Ishikawa (cell line): Measurements from ENCODE around the gene TLE7.

Source experiments
- EGR1 ChIP-seq: IDR thresholded peaks from 2 replicates; pipeline ENCODE4 v1.6.1; 2012
- FOXM1 ChIP-seq: IDR thresholded peaks from 2 replicates; pipeline ENCODE4 v1.6.1; 2012; ENCODE audit warnings: low read depth, borderline replicate concordance
- YY1 ChIP-seq: IDR thresholded peaks from 2 replicates; pipeline ENCODE4 v1.6.1; 2012; ENCODE audit warnings: low read depth

DNA sequence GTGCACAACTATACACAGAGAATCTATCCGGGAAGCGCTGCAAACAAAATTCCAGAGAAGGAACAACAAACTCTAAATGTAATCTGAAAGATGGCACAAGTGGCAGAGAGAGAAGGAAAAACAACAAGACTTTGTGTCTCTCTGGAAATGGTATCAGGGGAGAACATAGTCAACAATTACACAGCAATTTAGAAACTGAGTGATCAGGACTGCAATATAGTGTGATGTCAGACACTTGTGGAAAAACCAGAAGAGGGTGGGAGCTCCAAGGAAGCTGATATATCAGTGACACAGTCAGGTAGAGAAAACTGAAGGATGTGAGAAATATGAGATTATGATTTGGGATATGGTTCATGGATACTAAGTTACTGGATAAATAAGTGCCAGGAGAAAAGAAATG is 39.1 kb upstream of the TLE7 start:
- no peak for TF ChIP-seq YY1
- no peak for TF ChIP-seq FOXM1
- no peak for TF ChIP-seq EGR1
